Activated CD4-positive, alpha-beta T cell treated with anti-CD3 and anti-CD28 coated beads, Interleukin-2, amount 10 ng/mL, durations not matched to agents 24 days and 14 days (primary cell): ENCODE data around the gene RAB10. TPM values are rescaled to one million over a fixed set of nuclear protein-coding genes. Genes with fewer than 3 reads are reported as not detected.
"Not testable (repeated sequence)": the region's sequence is repeated elsewhere in the genome, so short reads cannot be mapped to it uniquely, and the experiment has no call there.

Source experiments
- DNase-seq: peaks from one replicate; pipeline ENCODE4 v3.0.0; 2022
- H3K27ac Mint-ChIP-seq: one replicate; pipeline ENCODE4 v1.8.0; 2022; ENCODE audit warnings: mild to moderate bottlenecking, mixed read lengths
- H3K27me3 Mint-ChIP-seq: one replicate; pipeline ENCODE4 v1.8.0; 2022; ENCODE audit warnings: mixed read lengths
- H3K36me3 Mint-ChIP-seq: one replicate; pipeline ENCODE4 v1.8.0; 2022; ENCODE audit warnings: low read depth, mild to moderate bottlenecking, mixed read lengths
- H3K4me1 Mint-ChIP-seq: one replicate; pipeline ENCODE4 v1.8.0; 2021; ENCODE audit warnings: mixed read lengths
- H3K4me3 Mint-ChIP-seq: one replicate; pipeline ENCODE4 v1.8.0; 2022; ENCODE audit warnings: mild to moderate bottlenecking, moderate library complexity, mixed read lengths
- H3K9me3 Mint-ChIP-seq: one replicate; pipeline ENCODE4 v1.8.0; 2021; ENCODE audit warnings: mixed read lengths
- intact Hi-C: fragments of 100-400 bp; cut with micrococcal nuclease; formaldehyde crosslinking; loops from one replicate; pipeline ENCODE4 v1.15.1; 2023
- total RNA-seq: library from RNA; stranded (reverse); gene quantifications from 2 replicates; pipeline ENCODE4 v1.2.3, GENCODE V29; 2022

RAB10 gene
- total RNA-seq, 1 donor from 2014 or later: 133 TPM

DNA sequence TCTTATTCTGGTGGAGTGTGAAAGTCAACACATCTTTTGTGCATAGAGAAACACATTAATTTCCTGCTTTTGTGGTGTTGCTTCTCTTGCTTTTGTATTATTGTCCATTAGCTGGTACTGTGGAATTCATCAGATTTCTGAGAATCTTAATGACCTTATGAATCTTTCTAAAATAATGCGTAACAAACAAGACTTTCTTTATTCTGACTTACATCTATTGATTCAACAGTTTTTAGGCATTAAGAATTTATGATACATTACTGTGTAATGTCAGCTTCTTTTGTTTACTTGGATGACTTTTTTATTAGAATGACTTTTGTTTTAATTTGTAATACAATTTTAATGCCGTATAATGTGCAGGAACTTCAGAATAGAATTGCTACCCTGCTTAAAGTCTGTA, 43.4 kb downstream of the RAB10 start:
- Mint-ChIP-seq H3K4me3 (no peak overlapping the region), H3K27ac (no peak overlapping the region), H3K36me3 (peaks cover 42% of the 10 kb centered on the region), H3K27me3 (no peaks in the 10 kb centered on the region), H3K4me1 (peaks cover 29% of the 10 kb centered on the region), H3K9me3 (peaks cover 23% of the 10 kb centered on the region)
- DNase-seq: no peak
- intact Hi-C loops: no loop called here

- Mint-ChIP-seq H3K4me1 (peaks cover 20% of the 10 kb centered on the region), H3K9me3 (peaks cover 23% of the 10 kb centered on the region), H3K36me3 (peaks cover 48% of the 10 kb centered on the region), H3K4me3 (no peak overlapping the region), H3K27me3 (no peaks in the 10 kb centered on the region), H3K27ac (no peak overlapping the region)
- no peak for DNase-seq
- intact Hi-C loops: no loop called here
Observed at GRCh38 chr2:26078939-26079338, 45.1 kb downstream of the RAB10 start.

GRCh38 chr2:26080356-26080755, 46.5 kb downstream of the RAB10 start:
- intact Hi-C loops: no loop called here
- peaks cover 18% of the 10 kb centered on the region for H3K4me1 Mint-ChIP-seq
- no peak overlapping the region for H3K4me3 Mint-ChIP-seq
- DNase-seq: no peak
- H3K27me3 Mint-ChIP-seq: no peaks in the 10 kb centered on the region
- no peak overlapping the region for H3K27ac Mint-ChIP-seq
- H3K9me3 Mint-ChIP-seq: peaks cover 23% of the 10 kb centered on the region
- peaks cover 51% of the 10 kb centered on the region for H3K36me3 Mint-ChIP-seq

DNA sequence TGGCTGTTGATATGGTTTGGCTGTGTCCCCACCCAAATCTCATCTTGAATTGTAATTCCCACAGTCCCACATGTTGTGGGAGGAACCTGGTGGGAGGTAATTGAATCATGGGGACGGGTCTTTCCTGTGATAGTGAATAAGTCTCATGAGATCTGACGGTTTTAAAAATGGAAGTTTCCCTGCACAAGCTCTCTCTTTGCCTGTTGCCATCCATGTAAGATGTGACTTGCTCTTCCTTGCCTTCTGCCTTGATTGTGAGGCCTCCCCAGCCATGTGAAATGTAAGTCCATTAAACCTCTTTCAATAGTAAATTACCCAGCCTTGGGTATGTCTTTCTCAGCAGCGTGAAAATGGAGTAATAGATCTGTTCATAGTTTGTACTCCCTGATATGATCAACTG, 47.0 kb downstream of the RAB10 start:
- peaks cover 15% of the 10 kb centered on the region for H3K4me1 Mint-ChIP-seq
- peaks cover 48% of the 10 kb centered on the region for H3K36me3 Mint-ChIP-seq
- H3K9me3 Mint-ChIP-seq: peaks cover 20% of the 10 kb centered on the region
- H3K27me3 Mint-ChIP-seq, intact Hi-C loops, H3K27ac Mint-ChIP-seq, H3K4me3 Mint-ChIP-seq, DNase-seq: not testable (repeated sequence)

DNA sequence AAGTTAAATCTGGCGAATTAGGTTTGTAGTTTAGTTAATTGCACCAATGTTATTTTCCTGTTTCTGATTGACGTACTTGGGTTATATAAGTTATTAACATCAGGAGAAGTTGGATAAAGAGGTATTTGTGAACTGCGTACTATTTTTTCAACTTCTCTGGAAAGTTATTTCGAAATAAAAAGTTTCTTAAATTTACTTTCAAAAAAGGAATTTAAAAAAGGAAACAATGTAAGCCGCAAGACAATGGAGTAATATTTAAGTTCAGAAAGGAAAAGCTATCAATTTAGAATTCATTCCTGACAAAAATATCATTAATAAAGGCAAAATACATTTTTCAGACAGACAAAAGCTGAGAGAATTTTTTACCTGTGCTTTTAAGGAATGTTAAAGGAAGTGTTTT, 47.7 kb downstream of the RAB10 start:
- H3K27ac Mint-ChIP-seq: no peak overlapping the region

DNA sequence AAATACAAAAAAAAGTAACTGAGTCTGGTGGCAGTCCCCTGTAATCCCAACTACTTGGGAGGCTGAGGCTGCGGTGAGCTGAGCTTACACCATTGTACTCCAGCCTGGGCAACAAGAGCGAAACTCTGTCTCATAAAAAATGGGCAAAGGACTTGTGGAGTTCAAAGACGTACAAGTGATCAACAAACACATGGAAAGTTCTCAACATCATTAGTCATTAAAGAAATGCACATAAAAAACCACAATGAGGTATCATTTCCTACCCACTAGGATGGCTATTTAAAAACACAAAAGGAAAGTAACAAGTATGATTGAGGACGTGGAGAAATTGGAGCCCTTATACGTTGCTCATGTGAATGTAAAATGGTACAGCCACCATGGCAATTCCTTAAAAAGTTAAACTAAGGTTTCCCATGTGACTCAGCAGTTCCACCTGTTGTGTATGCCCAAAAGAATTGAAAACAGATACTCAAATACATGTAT, 52.3 kb downstream of the RAB10 start:
- peaks cover 38% of the 10 kb centered on the region for H3K4me1 Mint-ChIP-seq
- no peaks in the 10 kb centered on the region for H3K27me3 Mint-ChIP-seq
- intact Hi-C loops: loop anchor here (1.0 to 2.0 kb wide), 2 partner anchors 18 to 51 kb away; partner anchors contain the start of gene RAB10
- peak overlapping the region; percentile 40 for H3K4me3 Mint-ChIP-seq
- DNase-seq: no peak
- peak overlapping the region; percentile 86 for H3K27ac Mint-ChIP-seq
- peaks cover 2% of the 10 kb centered on the region for H3K9me3 Mint-ChIP-seq
- H3K36me3 Mint-ChIP-seq: peaks cover 30% of the 10 kb centered on the region

More for the DNA sequence above, 47.7 kb downstream of the RAB10 start:
- no peaks in the 10 kb centered on the region for H3K27me3 Mint-ChIP-seq
- peaks cover 20% of the 10 kb centered on the region for H3K9me3 Mint-ChIP-seq
- intact Hi-C loops: no loop called here
- H3K4me1 Mint-ChIP-seq: peaks cover 19% of the 10 kb centered on the region
- H3K4me3 Mint-ChIP-seq: no peak overlapping the region
- DNase-seq: no peak
- H3K36me3 Mint-ChIP-seq: peaks cover 50% of the 10 kb centered on the region

DNA sequence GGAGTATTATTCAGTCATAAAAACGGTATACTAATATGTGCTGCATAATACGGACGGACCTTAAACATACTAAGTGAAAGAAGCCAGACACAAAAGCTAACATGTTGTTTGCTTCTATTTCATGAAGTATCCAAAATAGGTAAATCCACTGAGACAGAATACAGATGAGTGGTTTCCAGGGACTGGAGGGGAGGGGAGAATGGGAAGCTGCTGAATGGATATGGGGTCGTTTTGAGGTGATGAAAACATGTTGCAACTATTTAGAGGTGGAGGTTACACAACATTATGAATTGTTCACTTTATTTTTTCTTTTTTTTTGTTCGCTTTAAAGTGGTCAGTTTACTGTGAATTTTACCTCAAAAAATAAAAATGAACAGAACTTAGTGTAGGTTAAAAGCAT, 52.9 kb downstream of the RAB10 start:
- Mint-ChIP-seq H3K27ac (peak overlapping the region; percentile 86), H3K27me3 (no peaks in the 10 kb centered on the region), H3K4me1 (peaks cover 40% of the 10 kb centered on the region), H3K9me3 (no peaks in the 10 kb centered on the region), H3K4me3 (no peak overlapping the region), H3K36me3 (peaks cover 27% of the 10 kb centered on the region)
- DNase-seq: no peak
- intact Hi-C loops: loop anchor here (1.0 to 2.0 kb wide), 2 partner anchors 18 to 52 kb away; partner anchors contain the start of gene RAB10

DNA sequence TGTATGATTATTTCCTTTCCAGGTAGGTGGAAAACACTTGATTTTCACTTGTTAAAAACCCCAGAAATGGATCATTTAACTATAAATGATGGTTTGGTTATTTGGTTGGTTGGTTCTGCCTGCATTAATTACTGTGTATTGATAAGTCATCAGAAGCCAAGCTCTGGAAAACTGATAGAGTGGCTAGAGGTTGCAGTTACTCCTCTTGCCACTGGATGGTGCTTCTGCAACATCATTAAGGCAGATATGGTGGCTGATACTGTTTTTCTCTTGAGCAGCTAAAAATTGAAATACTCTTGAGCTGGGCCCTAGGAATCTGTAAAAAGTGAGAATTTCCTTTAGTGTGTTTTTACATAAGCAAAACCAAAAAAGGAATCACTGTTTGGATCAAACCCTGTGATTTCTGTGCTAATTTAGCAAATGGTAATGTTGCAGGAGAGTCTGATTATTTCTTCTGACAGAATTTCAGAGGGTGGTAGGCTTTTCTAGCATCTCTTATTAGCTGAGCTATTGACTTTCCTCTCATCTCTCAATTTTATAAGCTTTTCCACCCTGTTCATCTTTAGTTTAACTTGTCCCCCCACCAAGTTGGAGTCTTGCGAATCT, 54.3 kb downstream of the RAB10 start:
- intact Hi-C loops: loop anchor here (1.0 kb wide), 1 partner anchor 57 kb away; no protein-coding TSS in a partner anchor
- Mint-ChIP-seq H3K27me3 (no peaks in the 10 kb centered on the region), H3K4me3 (no peak overlapping the region), H3K27ac (no peak overlapping the region), H3K4me1 (peaks cover 50% of the 10 kb centered on the region), H3K36me3 (peaks cover 26% of the 10 kb centered on the region), H3K9me3 (no peaks in the 10 kb centered on the region)
- DNase-seq: peak; percentile 74

- H3K9me3 Mint-ChIP-seq, H3K27me3 Mint-ChIP-seq, H3K27ac Mint-ChIP-seq, DNase-seq, H3K4me3 Mint-ChIP-seq: not testable (repeated sequence)
- intact Hi-C loops: loop anchor here (1.0 kb wide), 1 partner anchor 56 kb away; no protein-coding TSS in a partner anchor
- Mint-ChIP-seq H3K36me3 (peaks cover 29% of the 10 kb centered on the region), H3K4me1 (peaks cover 50% of the 10 kb centered on the region)
Observed at GRCh38 chr2:26088931-26089330, 55.0 kb downstream of the RAB10 start.

DNA sequence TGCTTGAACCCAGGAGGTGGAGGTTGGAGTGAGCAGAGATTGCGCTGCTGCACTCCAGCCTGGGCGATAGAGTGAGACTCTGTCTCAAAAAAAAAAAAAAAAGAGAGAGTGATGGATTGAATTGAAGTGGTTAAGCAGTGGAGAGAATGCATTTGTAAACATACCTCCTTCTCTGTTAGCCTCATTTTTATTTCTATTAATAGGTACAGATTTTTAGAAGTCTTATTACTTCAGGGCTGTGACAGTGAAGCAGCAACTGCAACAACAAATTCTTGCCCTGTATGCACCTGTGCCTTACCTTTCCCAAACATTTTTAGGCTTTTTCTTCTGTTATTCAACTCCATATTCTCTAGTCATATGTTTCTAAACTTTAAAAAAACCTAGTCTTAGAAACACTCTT, 55.5 kb downstream of the RAB10 start:
- Mint-ChIP-seq H3K36me3 (peaks cover 27% of the 10 kb centered on the region), H3K4me3 (no peak overlapping the region), H3K27me3 (no peaks in the 10 kb centered on the region), H3K9me3 (no peaks in the 10 kb centered on the region), H3K27ac (no peak overlapping the region), H3K4me1 (peaks cover 50% of the 10 kb centered on the region)
- no peak for DNase-seq
- intact Hi-C loops: no loop called here

DNA sequence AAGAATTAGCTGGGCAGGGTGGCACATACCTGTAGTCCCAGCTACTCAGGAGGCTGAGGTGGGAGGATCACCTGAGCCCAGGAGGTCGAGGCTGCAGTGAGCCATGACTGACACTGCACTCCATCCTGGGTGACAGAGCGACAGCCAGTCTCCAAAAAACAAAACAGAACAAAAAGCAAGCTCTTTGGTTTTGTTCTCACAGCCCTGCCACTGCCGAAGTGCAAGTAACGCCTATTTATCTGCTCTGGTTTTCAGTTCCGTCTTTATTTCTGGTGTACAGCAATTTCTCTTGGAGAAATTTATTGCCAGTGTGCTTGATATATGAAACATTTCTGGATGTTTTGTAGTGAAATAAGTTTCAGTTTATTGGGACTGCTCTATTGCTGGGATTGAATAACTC, 61.9 kb downstream of the RAB10 start:
- DNase-seq: no peak
- peaks cover 30% of the 10 kb centered on the region for H3K36me3 Mint-ChIP-seq
- no peak overlapping the region for H3K27ac Mint-ChIP-seq
- peaks cover 22% of the 10 kb centered on the region for H3K4me1 Mint-ChIP-seq
- intact Hi-C loops: no loop called here
- H3K9me3 Mint-ChIP-seq: no peaks in the 10 kb centered on the region
- H3K4me3 Mint-ChIP-seq: no peak overlapping the region
- H3K27me3 Mint-ChIP-seq: no peaks in the 10 kb centered on the region

GRCh38 chr2:26099933-26100332, 66.0 kb downstream of the RAB10 start:
- no peak overlapping the region for H3K4me3 Mint-ChIP-seq
- H3K36me3 Mint-ChIP-seq: peaks cover 44% of the 10 kb centered on the region
- no peaks in the 10 kb centered on the region for H3K27me3 Mint-ChIP-seq
- H3K9me3 Mint-ChIP-seq: peaks cover 4% of the 10 kb centered on the region
- peaks cover 13% of the 10 kb centered on the region for H3K4me1 Mint-ChIP-seq
- H3K27ac Mint-ChIP-seq: no peak overlapping the region
- no peak for DNase-seq
- intact Hi-C loops: no loop called here

DNA sequence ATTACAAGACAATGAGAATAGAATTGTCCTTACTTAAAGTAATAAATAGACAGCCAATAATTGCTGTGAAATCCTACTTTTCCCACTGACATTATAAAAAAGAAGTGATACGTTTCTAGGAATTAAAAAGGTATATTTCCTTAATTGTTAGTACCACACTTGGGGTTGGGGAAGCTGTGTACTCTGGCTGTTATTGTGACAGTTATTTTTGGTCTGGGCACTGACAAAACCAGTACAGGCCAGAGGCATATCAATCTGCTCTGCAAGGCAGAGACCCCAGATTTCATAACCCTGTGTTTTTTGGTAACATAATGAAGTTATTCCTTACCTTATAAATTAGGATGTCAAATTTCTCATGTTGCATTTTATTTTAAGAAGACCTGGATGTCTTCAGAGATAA, 66.5 kb downstream of the RAB10 start:
- intact Hi-C loops: no loop called here
- peaks cover 4% of the 10 kb centered on the region for H3K9me3 Mint-ChIP-seq
- peaks cover 46% of the 10 kb centered on the region for H3K36me3 Mint-ChIP-seq
- H3K27ac Mint-ChIP-seq: no peak overlapping the region
- H3K4me3 Mint-ChIP-seq: no peak overlapping the region
- peaks cover 13% of the 10 kb centered on the region for H3K4me1 Mint-ChIP-seq
- no peak for DNase-seq
- H3K27me3 Mint-ChIP-seq: no peaks in the 10 kb centered on the region

- Mint-ChIP-seq H3K4me3 (no peak overlapping the region), H3K27ac (no peak overlapping the region), H3K4me1 (peaks cover 9% of the 10 kb centered on the region), H3K36me3 (peaks cover 40% of the 10 kb centered on the region), H3K27me3 (no peaks in the 10 kb centered on the region), H3K9me3 (peaks cover 4% of the 10 kb centered on the region)
- intact Hi-C loops: no loop called here
- no peak for DNase-seq
Observed at GRCh38 chr2:26103752-26104151, 69.9 kb downstream of the RAB10 start.

DNA sequence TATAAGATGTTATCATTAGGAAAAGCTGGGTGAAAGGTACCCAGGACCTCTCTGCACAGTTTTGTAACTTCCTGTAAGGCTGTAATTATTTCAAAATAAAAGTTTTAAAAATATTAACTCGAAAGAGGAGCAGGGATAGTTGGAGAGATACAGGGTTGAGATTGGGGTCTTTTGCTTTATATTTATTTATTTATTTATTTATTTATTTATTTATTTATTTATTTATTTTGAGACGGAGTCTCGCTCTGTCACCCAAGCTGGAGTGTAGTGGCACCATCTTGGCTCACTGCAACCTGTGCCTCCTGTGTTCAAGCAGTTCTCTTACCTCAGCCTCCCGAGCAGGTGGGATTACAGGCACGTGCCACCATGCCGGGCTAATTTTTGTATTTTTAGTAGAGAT, 74.8 kb downstream of the RAB10 start:
- H3K4me3 Mint-ChIP-seq, H3K27me3 Mint-ChIP-seq, DNase-seq, H3K27ac Mint-ChIP-seq, H3K4me1 Mint-ChIP-seq, intact Hi-C loops, H3K9me3 Mint-ChIP-seq: not testable (repeated sequence)
- peaks cover 43% of the 10 kb centered on the region for H3K36me3 Mint-ChIP-seq
